Measurements from ENCODE around the gene MARCKSL1. TPM values are rescaled to one million over a fixed set of nuclear protein-coding genes. Genes with fewer than 3 reads are reported as not detected.

The MARCKSL1 gene
- total RNA-seq, 4 donors from 2014 or later = 0.75 to 2.6 (median 1.5) TPM

DNA sequence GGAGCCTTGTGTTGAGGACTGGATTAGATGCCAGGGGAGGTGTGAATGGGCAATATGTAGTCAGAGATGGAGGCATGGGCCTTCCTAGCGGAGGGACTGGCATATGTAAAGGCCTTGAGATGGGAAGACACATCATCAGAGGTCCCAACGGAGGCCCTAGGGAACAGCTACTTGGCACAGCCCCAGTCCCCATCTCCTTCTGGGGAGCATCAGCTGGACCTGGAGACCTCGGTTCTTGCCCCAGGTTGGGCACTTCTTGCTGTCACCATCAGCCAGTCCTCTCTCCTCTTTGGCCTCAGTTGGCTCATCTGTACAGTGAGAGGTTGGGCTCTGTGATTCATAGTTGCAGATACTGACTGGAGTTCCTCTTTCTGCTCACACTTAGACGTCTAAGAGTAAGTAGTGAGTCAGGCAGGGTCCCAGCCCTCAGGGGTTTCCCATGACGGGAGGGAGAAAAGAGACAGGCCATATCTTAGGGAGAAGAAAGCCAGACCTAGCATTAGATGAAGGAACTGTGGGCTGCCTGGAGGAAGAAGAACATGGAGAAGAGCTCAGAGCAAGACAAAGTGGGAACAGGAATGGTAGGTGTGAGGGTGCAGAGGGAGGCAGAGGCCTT is 3.4 kb upstream of the MARCKSL1 start:
- Histone ChIP-seq H3K27me3 (no peaks in the 10 kb centered on the region), H3K36me3 (no peaks in the 10 kb centered on the region), H3K4me1 (peaks cover 4 to 9% of the 10 kb centered on the region in 2 donors), H3K4me3 (no peak overlapping the region), H3K27ac (no peak overlapping the region), H3K9me3 (no peaks in the 10 kb centered on the region)
- in situ Hi-C loops (cut with MboI; ENCODE audit: low sequenced_read_pairs in 4 of 4) = no loop called here
- intact Hi-C loops (cut with DNase I; ENCODE audit: low total_unique reads) = no loop called here
- ATAC-seq = no peak
- TF ChIP-seq, protein P1, sequence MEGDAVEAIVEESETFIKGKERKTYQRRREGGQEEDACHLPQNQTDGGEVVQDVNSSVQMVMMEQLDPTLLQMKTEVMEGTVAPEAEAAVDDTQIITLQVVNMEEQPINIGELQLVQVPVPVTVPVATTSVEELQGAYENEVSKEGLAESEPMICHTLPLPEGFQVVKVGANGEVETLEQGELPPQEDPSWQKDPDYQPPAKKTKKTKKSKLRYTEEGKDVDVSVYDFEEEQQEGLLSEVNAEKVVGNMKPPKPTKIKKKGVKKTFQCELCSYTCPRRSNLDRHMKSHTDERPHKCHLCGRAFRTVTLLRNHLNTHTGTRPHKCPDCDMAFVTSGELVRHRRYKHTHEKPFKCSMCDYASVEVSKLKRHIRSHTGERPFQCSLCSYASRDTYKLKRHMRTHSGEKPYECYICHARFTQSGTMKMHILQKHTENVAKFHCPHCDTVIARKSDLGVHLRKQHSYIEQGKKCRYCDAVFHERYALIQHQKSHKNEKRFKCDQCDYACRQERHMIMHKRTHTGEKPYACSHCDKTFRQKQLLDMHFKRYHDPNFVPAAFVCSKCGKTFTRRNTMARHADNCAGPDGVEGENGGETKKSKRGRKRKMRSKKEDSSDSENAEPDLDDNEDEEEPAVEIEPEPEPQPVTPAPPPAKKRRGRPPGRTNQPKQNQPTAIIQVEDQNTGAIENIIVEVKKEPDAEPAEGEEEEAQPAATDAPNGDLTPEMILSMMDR (IDR thresholded peaks at IDR 0.05 in 4 of 5, conservative IDR thresholded peaks at IDR 0.05 in 1 of 5) = no peak
- TF ChIP-seq POLR2A (IDR thresholded peaks at IDR 0.05) = no peak
- no peak for DNase-seq

GRCh38 chr1:32338637-32339145 is 2.7 kb upstream of the MARCKSL1 start:
- no peak overlapping the region for H3K27ac ChIP-seq
- intact Hi-C loops (cut with DNase I; ENCODE audit: low total_unique reads) = no loop called here
- H3K4me1 ChIP-seq = peaks cover 4 to 9% of the 10 kb centered on the region in 2 donors

DNA sequence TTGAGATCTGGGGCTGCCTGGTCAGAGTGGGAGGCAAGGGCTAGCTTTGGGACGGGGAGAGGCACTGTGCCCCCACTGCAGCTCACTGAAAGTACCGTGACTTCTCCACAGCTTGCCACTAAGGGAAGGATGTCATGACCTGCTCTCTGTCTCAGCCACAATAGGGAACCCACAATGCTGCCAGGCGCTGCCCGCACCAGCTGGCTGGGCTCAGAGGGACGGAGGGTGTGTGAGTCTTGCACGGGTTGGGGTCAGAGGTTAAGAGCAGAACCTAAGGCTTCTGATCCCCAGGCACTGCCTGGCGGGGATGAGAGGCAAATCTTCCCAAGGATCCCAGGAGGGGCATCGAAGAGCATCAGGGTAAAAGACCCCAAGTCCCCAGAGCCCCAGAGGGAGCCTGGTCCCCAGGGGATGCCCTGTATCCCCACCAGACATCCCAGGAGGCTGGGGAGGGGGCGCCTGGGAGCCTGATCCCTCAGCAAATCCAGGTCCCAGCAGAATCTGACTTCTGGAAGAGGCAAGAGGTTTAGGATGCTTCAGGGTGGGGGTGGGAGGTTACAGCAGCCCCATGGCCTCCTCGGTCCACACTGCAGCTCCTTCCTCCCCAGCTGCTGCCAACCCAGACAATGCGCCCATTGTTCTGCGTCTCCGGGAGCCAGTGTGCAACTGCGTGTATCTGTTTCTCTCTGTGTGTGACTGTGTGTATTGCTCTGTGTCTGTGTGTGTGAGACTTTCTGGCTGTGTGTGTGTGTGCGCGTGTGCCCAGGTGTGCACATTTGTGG is 2.0 kb upstream of the MARCKSL1 start:
- peaks cover 4 to 9% of the 10 kb centered on the region in 2 donors for H3K4me1 ChIP-seq
- ATAC-seq = no peak

More at GRCh38 chr1:32338637-32339145, 2.7 kb upstream of the MARCKSL1 start:
- no peak for DNase-seq
- TF ChIP-seq, protein P1 (IDR thresholded peaks at IDR 0.05 in 4 of 5, conservative IDR thresholded peaks at IDR 0.05 in 1 of 5) = no peak
- TF ChIP-seq POLR2A (IDR thresholded peaks at IDR 0.05) = no peak
- ATAC-seq = no peak
- in situ Hi-C loops (cut with MboI; ENCODE audit: low sequenced_read_pairs in 4 of 4) = no loop called here
- Histone ChIP-seq H3K9me3 (no peaks in the 10 kb centered on the region), H3K4me3 (no peak overlapping the region), H3K36me3 (no peaks in the 10 kb centered on the region), H3K27me3 (no peaks in the 10 kb centered on the region)

DNA sequence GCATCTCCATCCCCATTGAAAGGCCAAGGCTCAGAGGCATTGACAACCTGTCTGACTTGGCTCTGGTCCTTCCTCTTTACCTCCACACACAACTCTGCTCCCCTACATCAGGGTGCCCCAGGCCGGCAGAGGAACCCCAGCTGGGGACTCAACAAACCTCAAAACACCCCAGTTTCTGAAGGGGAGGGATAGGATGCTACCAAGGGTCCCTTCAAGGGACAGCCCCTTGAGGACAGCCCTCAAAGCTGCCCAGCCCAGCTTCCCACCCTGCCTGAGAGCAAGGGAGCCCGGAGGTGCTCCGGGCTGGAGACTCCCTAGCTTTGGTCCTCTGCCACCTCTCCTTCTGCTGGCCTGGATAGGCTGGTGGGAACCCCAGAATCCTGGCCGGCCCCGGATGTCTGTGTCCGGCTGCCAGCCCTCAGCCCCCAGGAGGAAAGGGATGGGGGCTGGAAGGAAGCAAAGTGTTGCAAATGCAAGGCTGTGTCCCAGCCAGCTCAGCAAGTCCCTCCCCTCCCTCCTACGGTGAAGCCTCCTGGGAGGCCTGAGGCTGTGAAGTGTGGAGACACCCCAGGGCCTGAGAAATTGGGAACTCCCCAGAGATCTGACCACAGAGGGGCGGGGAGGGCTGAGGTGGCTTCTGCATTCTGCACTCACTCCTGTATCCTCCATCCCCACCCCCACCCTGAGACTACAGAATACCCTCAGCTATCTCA is 1.1 kb upstream of the MARCKSL1 start:
- no peaks in the 10 kb centered on the region for H3K27me3 ChIP-seq
- in situ Hi-C loops (cut with MboI; ENCODE audit: low sequenced_read_pairs in 4 of 4) = no loop called here
- H3K4me1 ChIP-seq = peaks cover 4 to 9% of the 10 kb centered on the region in 2 donors
- peaks cover 0 to 8% of the 10 kb centered on the region in 2 donors for H3K36me3 ChIP-seq
- no peak for TF ChIP-seq POLR2A (IDR thresholded peaks at IDR 0.05)
- TF ChIP-seq, protein P1 (IDR thresholded peaks at IDR 0.05 in 4 of 5, conservative IDR thresholded peaks at IDR 0.05 in 1 of 5) = no peak
- DNase-seq = no peak
- no peak for ATAC-seq
- H3K4me3 ChIP-seq = no peak overlapping the region
- intact Hi-C loops (cut with DNase I; ENCODE audit: low total_unique reads) = loop anchor here (1.0 kb wide), 1 partner anchor 14 kb away; no protein-coding TSS in a partner anchor
- H3K9me3 ChIP-seq = no peaks in the 10 kb centered on the region
- no peak overlapping the region for H3K27ac ChIP-seq

More for the DNA sequence above, 2.0 kb upstream of the MARCKSL1 start:
- no peak for DNase-seq
- TF ChIP-seq, protein P1 (IDR thresholded peaks at IDR 0.05 in 4 of 5, conservative IDR thresholded peaks at IDR 0.05 in 1 of 5) = no peak
- no peak for TF ChIP-seq POLR2A (IDR thresholded peaks at IDR 0.05)
- H3K9me3 ChIP-seq = no peaks in the 10 kb centered on the region
- no peaks in the 10 kb centered on the region for H3K27me3 ChIP-seq
- intact Hi-C loops (cut with DNase I; ENCODE audit: low total_unique reads) = no loop called here
- H3K27ac ChIP-seq = no peak overlapping the region
- H3K36me3 ChIP-seq = no peaks in the 10 kb centered on the region
- H3K4me3 ChIP-seq = no peak overlapping the region
- in situ Hi-C loops (cut with MboI; ENCODE audit: low sequenced_read_pairs in 4 of 4) = no loop called here

All from gastrocnemius medialis (tissue), 4 donors.